Muscle layer of duodenum (tissue), 2 donors: ENCODE measurements around the gene C5orf47.
"Not testable (repeated sequence)": the region's sequence is repeated elsewhere in the genome, so short reads cannot be mapped to it uniquely, and the experiment has no call there.

Experiments
- H3K27ac ChIP-seq: one replicate; pipeline ENCODE4 v1.7.0; 2013; ENCODE audit warnings: mild to moderate bottlenecking, low read length
- H3K27me3 ChIP-seq: one replicate; pipeline ENCODE4 v1.7.0; 2013; ENCODE audit warnings: low read depth, mild to moderate bottlenecking, control low read depth, low read length
- H3K36me3 ChIP-seq, 2 donors: one replicate each; pipeline ENCODE4 v1.7.0; 2013; ENCODE audit warnings: low read length in 2 of 2, control low read depth in 1 of 2, mild to moderate bottlenecking in 1 of 2; ENCODE audit not compliant: insufficient read depth in 2 of 2, control insufficient read depth in 1 of 2
- H3K4me1 ChIP-seq, 2 donors: one replicate each; pipeline ENCODE4 v1.7.0; 2013; ENCODE audit warnings: low read length in 2 of 2, mild to moderate bottlenecking in 2 of 2, control low read depth in 1 of 2, moderate library complexity in 1 of 2; ENCODE audit not compliant: insufficient read depth in 2 of 2, control insufficient read depth in 1 of 2
- H3K4me3 ChIP-seq, 2 donors: one replicate each; pipeline ENCODE4 v1.7.0; 2013; ENCODE audit warnings: low read length in 2 of 2, low read depth in 1 of 2, mild to moderate bottlenecking in 1 of 2
- H3K9me3 ChIP-seq, 2 donors: one replicate each; pipeline ENCODE4 v1.7.0; 2013; ENCODE audit warnings: low read length in 2 of 2, control low read depth in 1 of 2, mild to moderate bottlenecking in 1 of 2; ENCODE audit not compliant: control insufficient read depth in 1 of 2
- donor health status: healthy.

The C5orf47 gene

GRCh38 chr5:174003795-174004194 lies 14.8 kb downstream of the C5orf47 start:
- no peak overlapping the region for H3K27ac ChIP-seq
- no peaks in the 10 kb centered on the region for H3K27me3 ChIP-seq
- no peaks in the 10 kb centered on the region for H3K36me3 ChIP-seq
- H3K4me1 ChIP-seq: no peaks in the 10 kb centered on the region
- H3K4me3 ChIP-seq: no peak overlapping the region
- no peaks in the 10 kb centered on the region for H3K9me3 ChIP-seq

GRCh38 chr5:174008922-174009321 lies 20.0 kb downstream of the C5orf47 start:
- Histone ChIP-seq H3K36me3 (no peaks in the 10 kb centered on the region), H3K9me3 (no peaks in the 10 kb centered on the region), H3K27ac (no peak overlapping the region), H3K4me3 (no peak overlapping the region), H3K4me1 (no peaks in the 10 kb centered on the region), H3K27me3 (no peaks in the 10 kb centered on the region)

GRCh38 chr5:174010365-174010764 lies 21.4 kb downstream of the C5orf47 start:
- H3K4me1 ChIP-seq: no peaks in the 10 kb centered on the region
- no peaks in the 10 kb centered on the region for H3K27me3 ChIP-seq
- H3K36me3 ChIP-seq: no peaks in the 10 kb centered on the region
- H3K9me3 ChIP-seq: no peaks in the 10 kb centered on the region
- no peak overlapping the region for H3K4me3 ChIP-seq
- no peak overlapping the region for H3K27ac ChIP-seq

GRCh38 chr5:174011441-174011840 lies 22.5 kb downstream of the C5orf47 start:
- no peaks in the 10 kb centered on the region for H3K9me3 ChIP-seq
- H3K36me3 ChIP-seq: no peaks in the 10 kb centered on the region
- no peaks in the 10 kb centered on the region for H3K27me3 ChIP-seq
- H3K27ac ChIP-seq: no peak overlapping the region
- H3K4me1 ChIP-seq: no peaks in the 10 kb centered on the region
- no peak overlapping the region for H3K4me3 ChIP-seq

GRCh38 chr5:174020069-174020927 lies 31.3 kb downstream of the C5orf47 start:
- not testable (repeated sequence) for H3K27me3 ChIP-seq, H3K4me1 ChIP-seq, H3K36me3 ChIP-seq, H3K9me3 ChIP-seq, H3K4me3 ChIP-seq, H3K27ac ChIP-seq

GRCh38 chr5:174020928-174021304 lies 31.9 kb downstream of the C5orf47 start:
- H3K36me3 ChIP-seq: no peaks in the 10 kb centered on the region

GRCh38 chr5:174022384-174023095 lies 33.6 kb downstream of the C5orf47 start:
- Histone ChIP-seq H3K4me1 (no peaks in the 10 kb centered on the region), H3K9me3 (no peaks in the 10 kb centered on the region), H3K36me3 (no peaks in the 10 kb centered on the region), H3K27ac (no peak overlapping the region), H3K27me3 (no peaks in the 10 kb centered on the region), H3K4me3 (no peak overlapping the region)

More at GRCh38 chr5:174020928-174021304, 31.9 kb downstream of the C5orf47 start:
- Histone ChIP-seq H3K27ac (no peak overlapping the region), H3K4me3 (no peak overlapping the region), H3K4me1 (no peaks in the 10 kb centered on the region), H3K9me3 (no peaks in the 10 kb centered on the region), H3K27me3 (no peaks in the 10 kb centered on the region)

GRCh38 chr5:174030286-174030685 lies 41.3 kb downstream of the C5orf47 start:
- Histone ChIP-seq H3K27ac (no peak overlapping the region), H3K4me1 (no peaks in the 10 kb centered on the region), H3K4me3 (no peak overlapping the region), H3K27me3 (no peaks in the 10 kb centered on the region), H3K36me3 (no peaks in the 10 kb centered on the region), H3K9me3 (peaks cover 0 to 11% of the 10 kb centered on the region in 2 donors)

- Histone ChIP-seq H3K27me3 (no peaks in the 10 kb centered on the region), H3K4me3 (no peak overlapping the region), H3K36me3 (no peaks in the 10 kb centered on the region), H3K9me3 (no peaks in the 10 kb centered on the region), H3K4me1 (no peaks in the 10 kb centered on the region), H3K27ac (no peak overlapping the region)
Measured at GRCh38 chr5:174044466-174045254, 55.7 kb downstream of the C5orf47 start.

GRCh38 chr5:174045470-174046025 lies 56.6 kb downstream of the C5orf47 start, which contains the start of gene NSG2:
Gene NSG2 (plus strand): TSS chr5:174045706. CDS start chr5:174046756, 1,050 bp downstream.
- Histone ChIP-seq H3K9me3 (no peaks in the 10 kb centered on the region), H3K36me3 (no peaks in the 10 kb centered on the region), H3K27ac (no peak within 1 kb of the TSS), H3K27me3 (no peaks in the 10 kb centered on the region), H3K4me3 (no peak within 1 kb of the TSS), H3K4me1 (no peaks in the 10 kb centered on the region)

GRCh38 chr5:174046558-174046957 lies 57.6 kb downstream of the C5orf47 start:
- Histone ChIP-seq H3K4me1 (no peaks in the 10 kb centered on the region), H3K27ac (no peak overlapping the region), H3K36me3 (no peaks in the 10 kb centered on the region), H3K4me3 (no peak overlapping the region), H3K9me3 (no peaks in the 10 kb centered on the region), H3K27me3 (no peaks in the 10 kb centered on the region)
